Measurements from ENCODE around the gene CD53. TPM values are rescaled to one million over a fixed set of nuclear protein-coding genes. Genes with fewer than 3 reads are reported as not detected.

CD53 gene
- total and polyA plus RNA-seq, 9 of the 15 experiments (the other 6 are each of a cell fraction or from before 2014, with no cell fraction given), result 63.5 to 220 (median 131) TPM

GRCh38 chr1:110879758-110880606 lies 7.0 kb downstream of the CD53 start (continued):
- TF ChIP-seq HOXB6 (CRISPR knock-in tag; IDR thresholded peaks at IDR 0.05; ENCODE audit: borderline replicate concordance) (no peak), EHMT2 (IDR thresholded peaks at IDR 0.05) (peak; percentile 96), MCM3 (IDR thresholded peaks at IDR 0.05) (no peak), ZNF217 (CRISPR knock-in tag; IDR thresholded peaks at IDR 0.05) (no peak), MCM2 (IDR thresholded peaks at IDR 0.05; ENCODE audit: low read depth) (no peak), STAT5A (IDR thresholded peaks at IDR 0.05; ENCODE audit: borderline replicate concordance, low read length) (peak; percentile 94), ZZZ3 (IDR thresholded peaks at IDR 0.05) (no peak), ZNF124 (CRISPR knock-in tag; IDR thresholded peaks at IDR 0.05) (no peak), JUNB (CRISPR knock-in tag; conservative IDR thresholded peaks at IDR 0.05) (peak; percentile 92), MGA (IDR thresholded peaks at IDR 0.05) (peak; percentile 65)
- TF ChIP-seq, protein P1, sequence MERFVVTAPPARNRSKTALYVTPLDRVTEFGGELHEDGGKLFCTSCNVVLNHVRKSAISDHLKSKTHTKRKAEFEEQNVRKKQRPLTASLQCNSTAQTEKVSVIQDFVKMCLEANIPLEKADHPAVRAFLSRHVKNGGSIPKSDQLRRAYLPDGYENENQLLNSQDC (CRISPR knock-in tag; IDR thresholded peaks at IDR 0.05), result no peak
- TF ChIP-seq, protein P2, sequence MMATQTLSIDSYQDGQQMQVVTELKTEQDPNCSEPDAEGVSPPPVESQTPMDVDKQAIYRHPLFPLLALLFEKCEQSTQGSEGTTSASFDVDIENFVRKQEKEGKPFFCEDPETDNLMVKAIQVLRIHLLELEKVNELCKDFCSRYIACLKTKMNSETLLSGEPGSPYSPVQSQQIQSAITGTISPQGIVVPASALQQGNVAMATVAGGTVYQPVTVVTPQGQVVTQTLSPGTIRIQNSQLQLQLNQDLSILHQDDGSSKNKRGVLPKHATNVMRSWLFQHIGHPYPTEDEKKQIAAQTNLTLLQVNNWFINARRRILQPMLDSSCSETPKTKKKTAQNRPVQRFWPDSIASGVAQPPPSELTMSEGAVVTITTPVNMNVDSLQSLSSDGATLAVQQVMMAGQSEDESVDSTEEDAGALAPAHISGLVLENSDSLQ (IDR thresholded peaks at IDR 0.05), result peak; percentile 73

Data from K562 (cell line).